Measurements from ENCODE around the gene MGAT5.

MGAT5 gene, protein sequence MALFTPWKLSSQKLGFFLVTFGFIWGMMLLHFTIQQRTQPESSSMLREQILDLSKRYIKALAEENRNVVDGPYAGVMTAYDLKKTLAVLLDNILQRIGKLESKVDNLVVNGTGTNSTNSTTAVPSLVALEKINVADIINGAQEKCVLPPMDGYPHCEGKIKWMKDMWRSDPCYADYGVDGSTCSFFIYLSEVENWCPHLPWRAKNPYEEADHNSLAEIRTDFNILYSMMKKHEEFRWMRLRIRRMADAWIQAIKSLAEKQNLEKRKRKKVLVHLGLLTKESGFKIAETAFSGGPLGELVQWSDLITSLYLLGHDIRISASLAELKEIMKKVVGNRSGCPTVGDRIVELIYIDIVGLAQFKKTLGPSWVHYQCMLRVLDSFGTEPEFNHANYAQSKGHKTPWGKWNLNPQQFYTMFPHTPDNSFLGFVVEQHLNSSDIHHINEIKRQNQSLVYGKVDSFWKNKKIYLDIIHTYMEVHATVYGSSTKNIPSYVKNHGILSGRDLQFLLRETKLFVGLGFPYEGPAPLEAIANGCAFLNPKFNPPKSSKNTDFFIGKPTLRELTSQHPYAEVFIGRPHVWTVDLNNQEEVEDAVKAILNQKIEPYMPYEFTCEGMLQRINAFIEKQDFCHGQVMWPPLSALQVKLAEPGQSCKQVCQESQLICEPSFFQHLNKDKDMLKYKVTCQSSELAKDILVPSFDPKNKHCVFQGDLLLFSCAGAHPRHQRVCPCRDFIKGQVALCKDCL

DNA sequence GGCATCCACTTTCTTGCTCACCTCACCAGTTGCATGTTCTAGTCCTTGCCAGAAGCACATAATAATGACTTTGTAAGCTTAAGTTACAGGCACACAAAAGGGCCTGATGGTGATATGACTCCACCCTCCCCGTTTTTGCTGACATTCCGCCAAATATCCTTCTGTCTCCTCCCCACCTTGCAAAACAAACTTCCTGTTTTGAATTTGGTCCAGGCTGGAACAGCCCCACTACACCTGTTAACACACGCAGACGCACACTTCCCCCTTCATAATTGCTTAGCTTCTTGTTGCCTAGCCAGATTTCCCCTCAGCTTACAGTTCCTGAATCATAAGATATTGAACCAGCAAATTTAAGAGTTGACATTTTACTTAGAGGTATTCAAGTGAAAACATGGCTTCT lies at the start of gene MGAT5:
TSS of gene MGAT5 (plus strand) at position 269 of the 400 bp plus-strand sequence. CDS start 332 bp downstream, outside the sequence.
- FAIRE-seq: no peak

DNA sequence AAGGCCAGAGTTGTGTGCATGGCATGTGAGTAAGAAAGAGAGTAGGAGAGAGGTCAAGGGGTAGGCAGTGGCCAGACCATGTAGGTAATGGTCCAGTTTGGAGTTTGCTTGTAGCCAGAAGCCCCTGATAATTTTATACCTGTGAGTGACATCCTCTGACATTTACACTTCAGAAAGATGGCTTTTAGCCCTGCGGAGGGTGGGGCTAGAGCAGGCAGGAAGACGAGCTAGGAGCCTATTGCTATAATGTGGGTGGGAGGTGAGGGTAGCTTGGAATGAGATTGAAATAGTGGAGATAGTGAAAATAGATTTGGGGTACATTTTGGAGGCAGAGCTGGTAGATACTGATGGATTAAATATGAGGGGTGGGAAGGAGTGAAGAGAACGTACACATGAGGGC lies 48.8 kb upstream of the MGAT5 start:
- FAIRE-seq: no peak

DNA sequence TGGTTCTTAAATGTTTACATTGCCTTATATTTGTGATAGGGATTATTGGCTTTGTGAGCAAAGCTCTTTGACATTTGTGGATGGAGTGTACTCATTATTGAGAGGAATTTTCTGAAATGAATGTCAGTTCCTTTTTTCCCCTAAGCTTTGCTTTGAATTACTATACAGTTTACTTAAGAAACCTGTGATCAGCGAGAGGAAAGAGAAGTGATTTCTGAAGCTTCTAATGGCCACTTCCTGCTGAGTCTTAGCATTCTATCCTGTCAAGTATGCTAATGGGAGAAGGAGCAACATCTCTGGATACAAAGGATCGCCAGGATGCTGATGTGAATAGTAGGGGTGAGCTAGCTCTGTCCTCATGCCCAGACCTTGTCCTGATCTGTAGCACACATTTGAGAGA lies 47.8 kb upstream of the MGAT5 start:
- no peak for FAIRE-seq

DNA sequence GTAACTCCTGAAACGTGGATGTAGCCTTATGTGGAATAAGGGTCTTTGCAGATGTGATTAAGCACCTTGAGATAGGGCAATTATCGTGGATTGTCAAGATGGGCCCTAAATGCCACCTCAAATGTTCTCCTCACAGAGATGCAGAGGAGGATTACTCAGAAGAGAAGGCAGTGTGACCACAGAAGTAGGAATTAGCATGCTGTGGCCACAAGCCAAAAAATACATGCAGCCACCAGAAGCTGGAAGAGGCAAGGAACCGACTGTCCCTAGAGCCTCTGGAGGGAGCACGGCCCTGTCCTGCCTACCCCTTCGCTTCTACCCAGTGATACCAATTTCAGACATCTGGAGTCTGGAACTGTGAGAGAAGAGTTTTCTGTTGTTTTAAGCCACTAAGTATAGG lies 47.3 kb upstream of the MGAT5 start:
- no peak for FAIRE-seq

DNA sequence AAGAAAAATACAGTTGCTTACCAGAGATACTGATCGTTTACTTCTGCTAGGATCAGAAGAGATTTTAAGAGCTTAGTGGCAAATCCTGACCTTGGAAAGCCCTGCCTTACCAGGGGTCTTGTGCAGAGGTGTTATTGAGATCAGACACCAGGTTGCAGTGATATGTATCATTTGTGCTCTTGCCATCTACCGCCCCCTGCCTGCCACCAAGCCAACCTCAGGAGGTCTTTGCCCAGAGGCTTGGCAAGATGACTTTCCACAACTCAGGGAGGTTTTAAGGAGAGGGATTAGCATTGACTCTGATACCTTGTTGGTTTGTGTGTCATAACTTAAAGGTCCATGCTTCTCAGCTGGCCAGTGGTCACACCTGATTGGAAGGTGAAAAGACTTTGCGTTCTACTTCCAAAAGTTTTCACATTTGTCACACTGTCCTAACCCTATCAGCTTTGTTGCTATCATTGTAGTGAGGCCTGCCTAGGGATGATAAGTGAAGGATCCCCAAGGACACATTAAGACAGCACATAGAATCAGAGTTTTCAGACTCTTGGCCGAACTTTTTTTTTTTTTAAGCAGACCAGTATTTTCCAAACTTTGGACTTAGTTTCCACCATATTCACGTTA lies 46.2 kb upstream of the MGAT5 start:
- no peak for FAIRE-seq

DNA sequence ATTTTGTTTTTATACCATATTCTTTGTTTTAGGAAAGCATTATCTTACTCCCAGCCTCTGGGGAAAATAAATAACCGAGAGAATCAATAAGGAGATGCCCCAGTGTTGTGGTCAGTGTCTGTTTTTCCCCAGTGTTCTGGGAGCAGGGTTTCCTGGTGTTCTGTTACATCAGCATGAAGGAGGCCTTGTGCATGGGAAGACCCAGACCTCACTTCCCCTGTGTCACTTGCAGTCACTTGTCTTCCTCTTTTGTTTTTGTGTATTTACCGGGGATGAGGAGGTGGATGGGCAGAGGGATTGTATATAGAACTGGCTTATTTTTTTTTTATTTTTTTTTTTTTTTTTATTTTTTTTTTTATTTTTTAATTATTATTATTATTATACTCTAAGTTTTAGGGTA lies 45.0 kb upstream of the MGAT5 start:
- no peak for FAIRE-seq

DNA sequence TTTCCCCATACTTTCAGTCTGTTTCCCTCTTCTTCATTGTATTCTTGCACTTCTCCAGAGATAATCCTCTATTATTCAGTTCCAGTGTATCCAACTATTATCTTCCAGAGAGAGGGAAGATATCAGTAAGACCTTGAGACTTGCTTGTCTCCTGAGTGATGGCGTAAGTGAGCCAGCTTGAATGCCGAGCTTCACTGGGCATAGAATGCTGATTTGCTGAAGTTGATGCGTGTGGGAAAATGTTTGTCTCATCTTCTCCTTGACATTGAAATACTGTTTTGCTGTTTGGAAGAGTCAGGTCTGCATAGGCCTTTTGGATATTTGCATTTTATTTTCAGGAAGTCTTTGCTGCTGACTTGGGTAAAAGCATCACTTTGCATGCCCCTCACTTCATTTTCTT lies 41.1 kb upstream of the MGAT5 start:
- FAIRE-seq: no peak

DNA sequence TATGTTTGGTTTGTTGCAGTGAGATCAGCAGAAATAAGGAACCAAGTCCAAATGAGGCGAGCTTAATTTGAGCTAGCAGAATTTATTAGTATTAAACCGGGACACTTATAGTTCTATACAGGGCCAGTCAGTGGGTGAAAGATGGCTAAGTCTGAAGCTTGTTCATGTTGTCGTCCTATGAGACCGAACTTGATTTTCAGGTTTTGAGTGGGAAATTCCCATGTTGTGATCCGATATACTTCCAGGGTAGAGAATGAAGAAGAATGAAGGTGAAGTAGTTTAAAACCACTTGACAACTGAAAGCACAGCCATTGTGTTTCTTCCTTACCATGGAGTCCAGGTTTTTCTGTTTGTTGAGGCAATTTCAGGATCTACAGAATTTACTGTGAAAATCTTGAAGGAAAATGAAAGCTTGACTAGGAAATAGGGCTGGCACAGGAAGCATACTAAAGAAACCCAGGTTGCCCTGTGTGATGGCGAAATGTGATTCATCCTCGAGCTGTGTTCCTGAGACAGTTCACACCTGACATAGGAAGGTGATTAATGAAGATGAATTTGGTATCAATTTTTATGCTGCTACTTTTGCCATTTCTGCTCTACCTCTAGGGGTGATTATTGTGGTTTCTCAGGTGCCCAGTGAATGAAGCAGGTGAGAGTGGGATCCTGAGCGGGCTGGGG lies 37.6 kb upstream of the MGAT5 start:
- FAIRE-seq: no peak

DNA sequence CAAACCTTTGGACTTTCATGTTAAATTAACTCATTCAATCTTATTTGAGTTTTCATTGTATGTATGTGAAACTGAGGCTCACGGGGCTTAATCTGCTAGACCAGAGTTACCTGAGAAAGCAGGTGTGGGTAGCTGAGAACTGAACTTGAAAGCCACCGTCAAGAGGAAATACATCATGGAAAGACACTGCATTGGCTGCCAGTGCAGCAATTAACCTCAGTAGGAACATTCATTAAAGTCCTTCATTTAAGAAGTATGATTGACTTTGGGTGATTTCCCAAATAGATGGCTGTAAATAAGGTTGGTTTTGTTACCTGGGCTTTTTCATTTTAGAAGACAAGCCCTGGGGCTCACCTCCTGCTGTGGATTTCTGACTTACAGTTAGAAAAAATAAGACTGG lies 36.5 kb upstream of the MGAT5 start:
- no peak for FAIRE-seq

DNA sequence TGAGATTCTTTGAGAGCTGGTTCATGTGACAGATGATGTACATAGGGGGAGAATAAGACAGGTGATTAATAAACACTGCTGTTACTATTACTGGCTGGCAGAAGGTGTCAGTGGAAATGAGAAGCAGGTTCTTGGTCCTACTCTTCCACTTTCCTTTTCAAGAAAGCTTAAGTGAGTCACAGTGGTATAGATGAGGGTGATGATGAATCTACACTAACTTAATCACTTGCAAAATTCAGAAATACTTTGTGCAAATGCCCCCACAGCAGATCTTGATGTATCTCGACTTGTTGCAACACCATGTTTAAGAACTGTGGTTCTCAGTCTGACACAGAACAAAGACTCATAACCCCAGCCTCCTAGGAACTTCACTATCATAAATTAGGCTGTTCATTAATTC lies 35.9 kb upstream of the MGAT5 start:
- FAIRE-seq: no peak

DNA sequence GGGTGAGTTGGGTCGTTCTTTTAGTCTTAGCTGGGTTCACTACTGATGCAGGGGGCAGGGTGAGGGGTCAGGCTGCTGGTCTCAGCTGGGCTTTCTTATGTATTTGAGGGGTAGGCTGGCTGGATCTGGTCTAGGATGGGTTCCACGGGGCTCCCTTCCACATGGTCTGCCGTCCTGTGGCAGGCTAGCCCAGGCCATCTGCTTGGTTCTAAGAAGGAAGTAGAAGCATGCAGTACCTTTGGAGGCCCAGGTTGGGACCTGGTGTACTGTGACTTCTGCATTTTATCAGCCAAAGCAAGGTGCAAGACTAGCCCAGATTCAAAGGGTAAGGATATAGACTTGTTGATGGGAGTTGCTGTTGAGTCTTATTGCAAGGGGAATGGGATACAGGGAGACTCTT lies 35.5 kb upstream of the MGAT5 start:
- no peak for FAIRE-seq

DNA sequence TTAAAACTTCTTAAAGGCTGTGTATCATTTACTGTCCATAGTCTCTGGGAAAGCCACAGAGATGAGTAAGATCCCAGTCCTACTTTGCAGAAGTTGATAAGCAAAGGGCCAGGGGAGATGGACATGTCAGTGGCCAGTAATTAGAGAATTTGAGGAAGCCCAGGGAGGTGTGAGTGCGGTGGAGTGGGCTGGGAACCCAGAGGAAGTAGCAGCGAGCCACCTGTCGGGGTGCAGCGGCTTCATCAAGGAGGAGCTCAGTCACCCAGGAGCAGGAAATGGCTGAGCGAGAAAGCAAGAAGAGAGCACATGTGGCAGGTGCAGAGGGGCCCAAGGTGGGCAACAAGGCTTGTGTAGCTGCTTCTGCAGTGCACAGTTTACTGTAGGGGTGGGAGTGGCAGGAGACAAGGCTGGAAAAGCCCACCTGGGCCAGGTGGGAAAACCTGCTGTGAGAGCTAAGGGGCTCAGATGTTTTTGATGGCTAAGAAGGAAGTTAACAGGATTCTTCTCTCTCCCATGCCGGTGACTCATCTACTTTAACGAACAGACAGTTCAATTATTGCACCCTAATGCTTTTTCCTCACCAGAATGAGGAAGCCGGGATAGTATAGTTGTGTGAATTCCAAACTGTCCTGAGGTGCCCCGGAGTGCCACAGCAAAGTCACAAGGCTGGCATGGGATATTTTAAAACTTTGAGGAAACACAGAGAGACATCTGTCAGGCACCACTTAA lies 34.8 kb upstream of the MGAT5 start:
- no peak for FAIRE-seq

DNA sequence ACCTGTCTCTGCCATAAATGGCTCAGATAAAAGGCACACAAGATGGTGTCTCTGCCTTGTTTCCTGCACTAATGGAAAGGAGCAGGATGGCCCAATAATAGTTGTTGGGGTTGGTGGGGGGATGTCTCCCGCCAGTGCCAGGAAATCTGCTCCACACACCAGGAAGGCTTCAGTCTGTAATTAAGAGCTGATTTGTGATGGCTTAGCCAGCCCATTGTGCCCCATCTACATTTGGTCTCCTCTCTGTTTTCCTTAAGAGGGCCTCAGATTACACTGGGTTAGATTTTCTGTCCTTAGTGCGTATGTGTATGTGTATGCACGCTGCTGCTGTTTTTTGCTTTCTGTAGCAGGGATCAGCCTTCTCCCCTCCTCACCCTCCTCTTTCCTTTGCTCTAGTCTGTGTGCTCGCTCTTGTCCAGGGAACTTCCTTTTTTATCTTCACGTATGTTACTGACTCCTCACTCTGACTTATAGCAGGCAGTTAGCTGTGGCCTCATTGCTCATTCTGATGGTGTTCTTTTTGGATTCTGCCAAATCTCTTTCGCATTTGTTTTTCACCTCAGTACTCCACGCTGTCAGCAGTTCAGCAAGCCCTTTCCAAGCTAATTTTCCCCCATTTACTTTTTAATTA lies 33.4 kb upstream of the MGAT5 start:
- no peak for FAIRE-seq

DNA sequence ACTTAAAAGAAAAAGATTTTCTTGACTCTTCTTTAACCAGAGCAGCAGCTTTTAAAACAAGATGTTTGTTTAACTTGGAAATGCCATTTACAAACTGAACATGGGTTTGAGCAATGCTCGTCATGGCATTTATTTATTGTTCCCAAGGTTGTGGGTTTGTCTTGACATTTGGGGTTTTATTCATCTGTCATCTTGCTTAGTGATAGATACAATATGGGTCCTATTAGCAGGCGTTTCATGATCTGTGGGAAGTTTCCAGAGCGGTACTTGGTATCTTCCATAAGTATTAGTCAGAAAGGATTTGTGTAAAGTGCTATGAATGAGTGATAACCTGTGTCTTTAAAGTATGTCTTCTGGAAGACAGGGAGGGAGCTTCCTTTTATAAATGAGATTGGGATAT lies 29.9 kb upstream of the MGAT5 start:
- no peak for FAIRE-seq

DNA sequence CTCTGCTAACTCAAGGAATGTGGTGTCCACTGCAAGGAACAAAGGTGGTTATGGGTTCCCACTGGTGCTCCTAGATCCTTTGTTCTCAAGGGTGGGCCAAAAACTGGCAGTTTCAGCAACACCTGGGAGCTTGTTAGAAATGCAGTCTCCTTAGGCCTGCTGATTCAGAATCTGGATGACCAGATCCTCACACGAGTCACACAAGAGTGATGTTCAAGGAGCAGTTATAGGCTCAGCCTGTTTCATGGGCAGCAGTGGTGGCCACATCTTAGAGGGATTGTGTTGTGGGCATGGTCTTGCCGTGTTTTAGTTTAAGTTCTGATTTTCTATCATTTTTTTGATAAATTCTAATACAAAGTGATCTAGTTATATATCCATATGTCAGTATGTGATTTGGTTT lies 28.7 kb upstream of the MGAT5 start:
- no peak for FAIRE-seq

DNA sequence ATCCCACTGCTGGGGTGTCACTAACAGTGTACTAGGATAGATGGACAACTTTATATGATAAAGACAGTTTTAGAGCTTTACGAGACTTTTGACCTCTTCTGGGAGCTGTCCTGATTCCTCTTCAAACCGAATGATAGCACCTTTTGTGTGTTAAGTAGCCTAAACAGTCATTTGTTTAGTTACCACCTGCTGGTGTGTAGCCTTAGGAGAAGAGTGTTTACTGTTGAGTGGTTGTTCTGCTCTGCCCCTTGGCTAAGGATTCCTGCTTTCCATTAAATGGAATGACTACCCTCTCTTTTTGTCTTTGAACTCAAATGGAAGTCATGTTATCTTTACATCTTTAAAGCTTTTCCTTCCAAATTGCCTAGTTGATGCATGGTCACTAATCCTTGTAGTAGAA lies 28.0 kb upstream of the MGAT5 start:
- FAIRE-seq: no peak

DNA sequence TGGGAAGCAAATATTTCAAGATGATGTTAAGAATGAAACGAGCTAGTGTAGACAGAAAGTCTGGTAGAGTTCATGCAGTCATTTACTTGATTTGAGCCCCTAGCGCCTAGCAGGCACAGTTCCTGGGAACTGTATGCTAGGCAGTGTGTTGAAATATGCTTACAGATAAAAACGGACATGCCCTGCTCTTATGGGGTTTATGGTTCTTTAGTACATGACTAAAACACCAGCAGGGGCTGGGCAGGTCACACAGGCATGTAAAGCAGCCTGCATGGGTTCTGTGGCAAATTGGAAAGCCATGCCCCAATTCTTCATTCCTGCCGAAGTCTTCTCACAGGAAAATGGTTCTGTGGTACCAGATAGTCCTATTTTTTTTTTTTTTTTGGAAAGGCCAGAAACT lies 27.3 kb upstream of the MGAT5 start:
- no peak for FAIRE-seq

DNA sequence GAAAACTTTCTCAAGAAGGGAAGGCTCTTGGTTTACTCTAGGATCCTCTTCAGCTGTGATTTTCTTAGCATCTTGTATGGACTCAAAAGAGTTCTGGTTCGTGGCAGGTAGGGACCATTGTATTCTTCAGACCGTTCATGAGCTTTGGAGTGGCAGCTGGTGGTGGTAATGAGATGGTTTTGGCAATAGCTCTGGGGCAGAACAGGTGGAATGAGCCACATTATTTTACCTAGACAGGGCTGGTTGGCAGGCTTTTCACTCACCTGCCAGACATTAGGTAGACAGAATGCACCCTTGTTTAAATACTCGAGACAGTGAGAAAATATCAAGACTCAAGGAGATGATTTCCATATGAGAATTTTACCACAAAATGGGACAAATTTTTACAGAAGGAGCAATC lies 26.2 kb upstream of the MGAT5 start:
- no peak for FAIRE-seq

DNA sequence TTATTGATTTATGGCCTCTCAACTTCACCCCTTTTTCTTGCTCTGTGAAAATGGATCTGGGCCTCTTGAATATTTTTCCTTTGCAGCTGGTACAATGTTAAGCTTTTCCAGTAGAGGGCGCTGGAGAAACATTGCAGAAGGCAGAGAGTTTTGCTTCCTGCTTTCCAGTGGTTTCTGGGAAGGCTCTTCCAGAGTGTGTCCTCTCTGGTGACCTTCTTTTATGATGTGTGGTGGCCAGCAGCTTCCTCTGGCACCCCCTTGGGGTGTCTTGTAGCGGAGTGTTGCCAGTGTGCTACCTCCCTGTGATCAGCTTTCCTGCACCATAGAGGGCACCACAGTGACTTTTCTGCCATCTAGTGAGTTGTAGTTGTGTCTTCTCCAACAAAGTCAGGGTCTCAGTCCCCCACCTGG lies 25.4 kb upstream of the MGAT5 start:
- no peak for FAIRE-seq

DNA sequence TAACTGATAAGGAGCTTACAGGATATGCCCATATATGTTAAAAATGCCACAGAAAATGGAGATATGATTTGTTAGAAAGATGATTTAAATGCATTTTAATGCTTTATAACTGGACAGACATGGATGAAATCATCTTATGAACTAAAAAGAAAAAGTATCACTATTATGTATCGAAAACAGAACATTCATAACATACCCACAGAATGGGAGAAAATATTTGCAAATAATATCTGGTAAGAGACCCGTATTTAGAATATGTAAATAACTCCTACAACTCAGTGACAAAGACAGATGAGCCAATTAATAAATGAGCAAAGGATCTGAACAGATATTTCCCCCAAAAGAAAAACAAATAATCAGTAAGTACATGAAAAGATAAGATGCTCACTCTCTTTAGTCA lies 24.3 kb upstream of the MGAT5 start:
- FAIRE-seq: peak; percentile 36

DNA sequence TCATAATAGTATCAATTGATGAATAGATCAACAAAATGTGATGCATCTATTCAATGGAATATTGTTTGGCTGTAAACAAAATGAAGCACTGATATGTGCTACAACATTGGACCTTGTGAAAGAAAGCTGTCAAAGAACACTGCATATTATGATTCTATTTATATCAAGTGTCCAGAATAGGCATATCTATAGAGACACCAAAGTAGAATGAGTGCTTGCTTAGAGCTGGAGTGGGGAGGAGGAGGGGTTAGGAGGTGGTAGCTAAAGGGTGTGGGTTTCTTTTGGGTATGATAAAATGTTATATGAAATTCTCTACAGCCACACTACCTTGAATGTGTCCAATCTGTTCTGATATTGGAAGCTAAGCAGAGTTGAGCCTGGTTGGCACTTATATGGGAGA lies 23.0 kb upstream of the MGAT5 start:
- FAIRE-seq: no peak

DNA sequence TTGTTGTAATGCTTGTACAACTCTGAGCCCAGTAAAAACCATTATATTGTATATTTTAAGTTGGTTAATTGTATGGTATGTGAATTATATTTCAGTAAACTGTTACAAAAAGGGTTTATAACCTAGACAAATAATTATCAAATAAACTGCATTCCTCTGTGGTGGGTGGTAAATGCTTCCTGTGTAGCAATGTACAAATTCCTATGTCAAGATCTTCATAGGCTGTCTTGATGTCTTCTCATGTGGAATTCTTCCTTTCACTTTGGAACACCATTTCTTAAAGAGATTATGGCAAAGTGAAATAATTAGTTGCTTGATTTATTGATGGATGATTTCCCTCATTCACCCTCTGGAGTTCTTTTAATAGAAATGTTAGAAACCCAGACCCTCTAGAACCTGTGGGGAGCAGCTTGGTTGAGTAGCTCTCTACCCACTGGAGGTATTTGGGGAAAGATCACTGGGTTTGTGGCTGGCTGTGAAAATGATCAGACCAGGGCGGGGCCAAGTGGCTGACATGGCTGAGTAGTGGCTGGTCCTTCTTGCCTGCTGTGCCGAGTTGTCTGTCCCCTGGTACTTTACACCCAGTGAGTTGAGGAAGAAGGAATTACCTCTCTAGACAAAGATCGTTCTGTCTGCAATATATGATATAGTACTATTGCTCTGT lies 22.4 kb upstream of the MGAT5 start:
- FAIRE-seq: no peak
